HFF-Myc (cell line): ENCODE results near the gene PARD3B.

ENCODE experiments used
- DNase-seq: peaks from one replicate; pipeline ENCODE4 v3.0.0-alpha.2; 2011; ENCODE audit warnings: low read depth; ENCODE audit errors: extremely low read depth
- H3K4me3 ChIP-seq: replicated peaks from 2 replicates; pipeline ENCODE4 v1.5.1; 2011; ENCODE audit warnings: low read depth, mild to moderate bottlenecking, control low read depth, low read length
- TF ChIP-seq, protein P1 (sequence below): IDR thresholded peaks from 2 replicates; pipeline ENCODE4 v1.5.1; 2012; ENCODE audit warnings: mild to moderate bottlenecking, low read depth, low read length, control low read depth; ENCODE audit errors: missing control alignments

Gene PARD3B

DNA sequence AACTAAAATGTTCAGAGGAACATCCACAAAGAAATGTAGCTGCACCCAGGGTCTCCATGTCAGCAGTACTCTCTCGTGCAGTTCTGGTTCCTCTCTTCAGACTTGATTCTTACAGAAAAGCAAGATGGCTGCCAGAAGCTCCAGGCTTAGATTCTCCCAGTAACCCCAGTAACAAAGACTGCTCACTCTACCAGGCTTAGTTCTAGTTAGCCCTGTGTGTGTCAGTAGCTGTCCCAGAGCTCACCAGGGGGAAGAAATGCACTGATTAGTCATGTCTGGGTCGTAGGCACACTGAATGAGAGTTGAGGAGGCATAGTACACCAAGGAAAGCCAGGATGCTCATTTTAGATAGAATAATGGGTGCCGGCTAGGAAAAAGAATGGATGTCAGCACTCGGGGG, 742.0 kb downstream of the PARD3B start:
- no peak for DNase-seq
- TF ChIP-seq, protein P1, sequence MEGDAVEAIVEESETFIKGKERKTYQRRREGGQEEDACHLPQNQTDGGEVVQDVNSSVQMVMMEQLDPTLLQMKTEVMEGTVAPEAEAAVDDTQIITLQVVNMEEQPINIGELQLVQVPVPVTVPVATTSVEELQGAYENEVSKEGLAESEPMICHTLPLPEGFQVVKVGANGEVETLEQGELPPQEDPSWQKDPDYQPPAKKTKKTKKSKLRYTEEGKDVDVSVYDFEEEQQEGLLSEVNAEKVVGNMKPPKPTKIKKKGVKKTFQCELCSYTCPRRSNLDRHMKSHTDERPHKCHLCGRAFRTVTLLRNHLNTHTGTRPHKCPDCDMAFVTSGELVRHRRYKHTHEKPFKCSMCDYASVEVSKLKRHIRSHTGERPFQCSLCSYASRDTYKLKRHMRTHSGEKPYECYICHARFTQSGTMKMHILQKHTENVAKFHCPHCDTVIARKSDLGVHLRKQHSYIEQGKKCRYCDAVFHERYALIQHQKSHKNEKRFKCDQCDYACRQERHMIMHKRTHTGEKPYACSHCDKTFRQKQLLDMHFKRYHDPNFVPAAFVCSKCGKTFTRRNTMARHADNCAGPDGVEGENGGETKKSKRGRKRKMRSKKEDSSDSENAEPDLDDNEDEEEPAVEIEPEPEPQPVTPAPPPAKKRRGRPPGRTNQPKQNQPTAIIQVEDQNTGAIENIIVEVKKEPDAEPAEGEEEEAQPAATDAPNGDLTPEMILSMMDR, result no peak
- no peak overlapping the region for H3K4me3 ChIP-seq

DNA sequence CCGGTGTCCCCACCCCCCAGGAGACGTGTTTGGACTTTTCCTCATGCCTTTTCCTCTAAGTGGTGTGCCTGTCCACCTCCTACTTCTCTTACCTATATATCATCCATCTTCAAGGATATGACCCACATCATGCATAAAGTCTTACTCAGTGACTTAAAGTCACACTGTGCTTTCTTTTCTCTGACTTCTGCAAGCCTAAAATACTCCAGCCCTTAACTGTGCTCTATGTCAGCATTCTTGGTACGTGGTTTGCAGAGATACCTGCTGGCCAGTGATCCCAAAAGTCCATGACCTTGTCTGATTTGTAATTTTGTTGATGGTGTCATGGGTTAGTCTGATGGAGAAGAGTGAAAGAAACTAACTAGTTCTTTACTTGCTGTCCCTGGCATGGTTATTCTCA, 743.4 kb downstream of the PARD3B start:
- H3K4me3 ChIP-seq, result no peak overlapping the region
- DNase-seq, result no peak
- TF ChIP-seq, protein P1, result no peak

GRCh38 chr2:205290299-205290698, 745.0 kb downstream of the PARD3B start:
- TF ChIP-seq, protein P1, result no peak
- no peak for DNase-seq
- H3K4me3 ChIP-seq, result no peak overlapping the region

DNA sequence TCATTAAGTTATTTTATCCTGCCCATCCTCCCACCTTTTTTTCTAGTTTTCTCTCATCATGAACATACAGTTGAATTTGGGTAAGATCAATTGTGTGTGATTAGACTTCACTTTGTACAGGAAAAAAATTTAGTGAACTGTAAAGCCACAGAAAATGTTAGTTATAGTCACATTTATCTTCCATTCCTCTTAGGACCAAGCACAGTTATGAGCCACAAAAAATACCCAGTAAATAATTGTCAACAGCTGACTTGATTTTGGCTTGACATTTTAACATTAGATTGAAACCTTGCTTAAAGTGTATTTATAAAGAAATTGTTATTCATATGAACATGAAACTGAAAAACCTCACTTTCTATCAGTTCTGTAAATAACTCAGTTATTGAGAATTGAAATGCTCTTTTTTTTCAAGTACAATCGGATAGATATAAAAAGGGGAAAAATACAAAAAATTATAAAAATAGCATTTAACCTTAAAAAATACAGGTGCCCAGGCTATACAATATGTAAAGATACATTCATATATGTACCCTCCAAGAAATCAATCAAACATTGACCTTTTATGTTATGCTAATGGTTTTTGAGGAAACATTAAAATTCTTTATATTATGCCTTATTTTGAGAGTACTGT, 747.5 kb downstream of the PARD3B start:
- TF ChIP-seq, protein P1, result no peak
- H3K4me3 ChIP-seq, result no peak overlapping the region
- no peak for DNase-seq

DNA sequence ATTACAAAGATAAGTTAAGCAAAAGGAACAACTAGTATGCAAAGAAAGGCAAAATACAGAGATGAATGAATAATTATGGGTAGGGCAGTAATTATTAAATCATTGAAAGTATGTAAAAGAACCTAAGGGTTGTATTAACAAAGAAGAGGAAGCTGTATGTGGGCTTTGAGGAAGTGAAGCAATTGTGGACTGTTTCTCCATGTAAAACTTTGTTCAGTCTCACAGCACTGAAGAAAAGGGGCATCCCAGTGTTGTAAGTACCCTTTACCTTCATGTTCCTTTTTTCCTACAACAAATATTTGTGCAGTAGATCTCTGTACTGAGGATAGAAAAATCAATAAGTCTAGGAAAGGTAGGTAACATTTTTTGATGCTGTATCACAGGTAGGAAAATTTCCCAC, 748.3 kb downstream of the PARD3B start:
- TF ChIP-seq, protein P1, result no peak
- no peak for DNase-seq

GRCh38 chr2:205296959-205297358, 751.7 kb downstream of the PARD3B start:
- DNase-seq, result no peak
- H3K4me3 ChIP-seq, result no peak overlapping the region
- TF ChIP-seq, protein P1, result no peak

More for the DNA sequence above, 748.3 kb downstream of the PARD3B start:
- no peak overlapping the region for H3K4me3 ChIP-seq

DNA sequence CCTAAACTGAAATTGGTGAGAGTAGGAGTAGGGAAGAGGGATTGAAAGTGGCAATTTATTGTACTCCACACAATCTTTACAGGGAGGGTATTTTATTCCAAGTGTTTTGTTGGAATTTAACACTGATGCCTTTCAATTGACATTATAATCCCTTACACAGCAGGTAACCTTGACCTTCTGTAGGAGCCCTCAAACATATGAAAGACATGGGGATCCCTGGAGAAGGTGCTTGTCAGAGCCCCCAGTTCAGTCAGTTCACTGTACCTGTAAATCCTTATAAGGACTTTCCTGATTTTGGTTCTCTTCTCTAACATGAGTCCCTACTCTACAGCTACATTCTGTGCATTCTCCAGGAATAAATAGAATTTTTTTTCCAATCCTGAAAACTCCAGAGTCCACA, 752.1 kb downstream of the PARD3B start:
- DNase-seq, result no peak
- TF ChIP-seq, protein P1, result no peak
- H3K4me3 ChIP-seq, result no peak overlapping the region
